ENCODE data around the gene UVRAG. TPM values are rescaled to one million over a fixed set of nuclear protein-coding genes. Genes with fewer than 3 reads are reported as not detected.
"Not testable (repeated sequence)": the region's sequence is repeated elsewhere in the genome, so short reads cannot be mapped to it uniquely, and the experiment has no call there.

UVRAG gene
- total RNA-seq, 1 donor from 2014 or later = 14.7 TPM

- intact Hi-C loops (cut with DNase I) = no loop called here
- ATAC-seq (ENCODE audit: poor library complexity) (no peak), DNase-seq (no peak)
These were observed 151.7 kb downstream of the UVRAG start for GRCh38 chr11:75966537-75967287.

- ATAC-seq (ENCODE audit: poor library complexity) = no peak
- intact Hi-C loops (cut with DNase I) = no loop called here
These were observed 153.1 kb downstream of the UVRAG start for GRCh38 chr11:75968021-75968625.

GRCh38 chr11:75969626-75970308 is 154.8 kb downstream of the UVRAG start:
- ATAC-seq (ENCODE audit: poor library complexity) (no peak), DNase-seq (no peak)
- intact Hi-C loops (cut with DNase I) = no loop called here

More at GRCh38 chr11:75968021-75968625, 153.1 kb downstream of the UVRAG start:
- DNase-seq = no peak

GRCh38 chr11:75973710-75974109 is 158.7 kb downstream of the UVRAG start:
- ATAC-seq (ENCODE audit: poor library complexity); intact Hi-C loops (cut with DNase I); DNase-seq: not testable (repeated sequence)

GRCh38 chr11:75979075-75979474 is 164.1 kb downstream of the UVRAG start:
- intact Hi-C loops (cut with DNase I); DNase-seq; ATAC-seq (ENCODE audit: poor library complexity): not testable (repeated sequence)

- intact Hi-C loops (cut with DNase I); DNase-seq; ATAC-seq (ENCODE audit: poor library complexity): not testable (repeated sequence)
These were observed 164.5 kb downstream of the UVRAG start for GRCh38 chr11:75979479-75980027.

- intact Hi-C loops (cut with DNase I) = no loop called here
- no peak for DNase-seq
- no peak for ATAC-seq (ENCODE audit: poor library complexity)
These were observed 165.0 kb downstream of the UVRAG start for GRCh38 chr11:75980031-75980430.

GRCh38 chr11:75981546-75981945 is 166.5 kb downstream of the UVRAG start:
- DNase-seq (no peak), ATAC-seq (ENCODE audit: poor library complexity) (no peak)
- intact Hi-C loops (cut with DNase I) = no loop called here

- ATAC-seq (ENCODE audit: poor library complexity) (no peak), DNase-seq (no peak)
- intact Hi-C loops (cut with DNase I) = no loop called here
These were observed 167.3 kb downstream of the UVRAG start for GRCh38 chr11:75982309-75982708.

- ATAC-seq (ENCODE audit: poor library complexity) (peak; percentile 41), DNase-seq (no peak)
- intact Hi-C loops (cut with DNase I) = no loop called here
These were observed 172.0 kb downstream of the UVRAG start for GRCh38 chr11:75986966-75987365.

GRCh38 chr11:75993126-75993525 is 178.1 kb downstream of the UVRAG start:
- DNase-seq = no peak
- intact Hi-C loops (cut with DNase I) = no loop called here
- ATAC-seq (ENCODE audit: poor library complexity) = no peak

- ATAC-seq (ENCODE audit: poor library complexity) = no peak
These were observed 179.6 kb downstream of the UVRAG start for GRCh38 chr11:75994616-75995015.

GRCh38 chr11:75996523-75997442 is 181.8 kb downstream of the UVRAG start:
- no peak for DNase-seq
- ATAC-seq (ENCODE audit: poor library complexity) = no peak
- intact Hi-C loops (cut with DNase I) = no loop called here

More at GRCh38 chr11:75994616-75995015, 179.6 kb downstream of the UVRAG start:
- DNase-seq = no peak
- intact Hi-C loops (cut with DNase I) = no loop called here

- no peak for ATAC-seq (ENCODE audit: poor library complexity)
- intact Hi-C loops (cut with DNase I) = no loop called here
- DNase-seq = no peak
These were observed 189.4 kb downstream of the UVRAG start for GRCh38 chr11:76004400-76004799.

- DNase-seq = no peak
- intact Hi-C loops (cut with DNase I) = no loop called here
- ATAC-seq (ENCODE audit: poor library complexity) = no peak
These were observed 190.7 kb downstream of the UVRAG start for GRCh38 chr11:76005756-76006155.

GRCh38 chr11:76007166-76007565 is 192.2 kb downstream of the UVRAG start:
- intact Hi-C loops (cut with DNase I) = no loop called here
- ATAC-seq (ENCODE audit: poor library complexity) (no peak), DNase-seq (no peak)

- intact Hi-C loops (cut with DNase I) = no loop called here
- DNase-seq (no peak), ATAC-seq (ENCODE audit: poor library complexity) (no peak)
These were observed 193.5 kb downstream of the UVRAG start for GRCh38 chr11:76008474-76008873.

- ATAC-seq (ENCODE audit: poor library complexity) (no peak), DNase-seq (no peak)
- intact Hi-C loops (cut with DNase I) = no loop called here
These were observed 195.0 kb downstream of the UVRAG start for GRCh38 chr11:76010051-76010450.
